ENCODE measurements around the gene TXNDC17.
A peak's percentile ranks its signal among the peaks of the same experiment; 100 is the strongest.
"Not testable (repeated sequence)": the region's sequence is repeated elsewhere in the genome, so short reads cannot be mapped to it uniquely, and the experiment has no call there.

TXNDC17 gene

GRCh38 chr17:6640536-6641246, at the start of gene TXNDC17, which contains the start of gene KIAA0753:
TSS of gene TXNDC17 (plus strand) at chr17:6641060. CDS start at chr17:6641083, 23 bp downstream.
TSS of gene KIAA0753 (minus strand) at chr17:6640711. CDS start at chr17:6635103, 5,608 bp downstream.
- DNase-seq (ENCODE audit: low read depth in 2 of 2) = peak; percentile 90 to 93

- DNase-seq (ENCODE audit: low read depth in 2 of 2) = no peak
These were observed 49.2 kb upstream of the TXNDC17 start for GRCh38 chr17:6591599-6592158.

- DNase-seq (ENCODE audit: low read depth in 2 of 2) = no peak
These were observed 48.7 kb upstream of the TXNDC17 start for GRCh38 chr17:6592173-6592572.

- not testable (repeated sequence) for DNase-seq (ENCODE audit: low read depth in 2 of 2)
These were observed 47.5 kb upstream of the TXNDC17 start for GRCh38 chr17:6593371-6593770.

- DNase-seq (ENCODE audit: low read depth in 2 of 2) = no peak
These were observed 44.8 kb upstream of the TXNDC17 start for GRCh38 chr17:6596081-6596480.

- DNase-seq (ENCODE audit: low read depth in 2 of 2) = no peak
These were observed 44.3 kb upstream of the TXNDC17 start for GRCh38 chr17:6596511-6596910.

- no peak for DNase-seq (ENCODE audit: low read depth in 2 of 2)
These were observed 43.9 kb upstream of the TXNDC17 start for GRCh38 chr17:6596941-6597340.

GRCh38 chr17:6597727-6598126, 43.1 kb upstream of the TXNDC17 start:
- no peak for DNase-seq (ENCODE audit: low read depth in 2 of 2)

- DNase-seq (ENCODE audit: low read depth in 2 of 2) = no peak
These were observed 41.5 kb upstream of the TXNDC17 start for GRCh38 chr17:6599364-6599763.

GRCh38 chr17:6602141-6602540, 38.7 kb upstream of the TXNDC17 start:
- DNase-seq (ENCODE audit: low read depth in 2 of 2) = no peak

GRCh38 chr17:6603744-6604325, 37.0 kb upstream of the TXNDC17 start:
- DNase-seq (ENCODE audit: low read depth in 2 of 2) = no peak

- no peak for DNase-seq (ENCODE audit: low read depth in 2 of 2)
These were observed 35.7 kb upstream of the TXNDC17 start for GRCh38 chr17:6605142-6605541.

- DNase-seq (ENCODE audit: low read depth in 2 of 2) = no peak
These were observed 32.5 kb upstream of the TXNDC17 start for GRCh38 chr17:6608321-6608720.

- no peak for DNase-seq (ENCODE audit: low read depth in 2 of 2)
These were observed 30.8 kb upstream of the TXNDC17 start for GRCh38 chr17:6610011-6610410.

GRCh38 chr17:6611231-6611630, 29.6 kb upstream of the TXNDC17 start:
- no peak for DNase-seq (ENCODE audit: low read depth in 2 of 2)

GRCh38 chr17:6623941-6624340, 16.9 kb upstream of the TXNDC17 start:
- DNase-seq (ENCODE audit: low read depth in 2 of 2) = no peak

- DNase-seq (ENCODE audit: low read depth in 2 of 2) = no peak
These were observed 14.2 kb upstream of the TXNDC17 start for GRCh38 chr17:6626616-6627015.

GRCh38 chr17:6627019-6627418, 13.8 kb upstream of the TXNDC17 start:
- DNase-seq (ENCODE audit: low read depth in 2 of 2) = no peak

GRCh38 chr17:6630390-6630789, 10.5 kb upstream of the TXNDC17 start:
- DNase-seq (ENCODE audit: low read depth in 2 of 2) = no peak

GRCh38 chr17:6632530-6632929, 8.3 kb upstream of the TXNDC17 start:
- no peak for DNase-seq (ENCODE audit: low read depth in 2 of 2)

- no peak for DNase-seq (ENCODE audit: low read depth in 2 of 2)
These were observed 7.6 kb upstream of the TXNDC17 start for GRCh38 chr17:6633263-6633662.

- no peak for DNase-seq (ENCODE audit: low read depth in 2 of 2)
These were observed 4.8 kb upstream of the TXNDC17 start for GRCh38 chr17:6636105-6636504.

All from stimulated activated CD4-positive, alpha-beta T cell treated with anti-CD3 and anti-CD28 coated beads, Interleukin-15, amount 100 ng/mL, for 48 hours (primary cell).